GM23338 (cell line): Measurements from ENCODE around the gene DAPK1.

ENCODE experiments used
- CREB1 ChIP-seq: fragments of 250-450 bp; sonication (Bioruptor Pico); IDR thresholded peaks from 2 replicates; pipeline ENCODE4 v1.5.0; 2020; ENCODE audit warnings: low read depth, mild to moderate bottlenecking, moderate library complexity
- CTCF ChIP-seq, 2 experiments: fragments of 200-600 bp in 1 of 2; sonication (generic) in 1 of 2; conservative IDR thresholded peaks; 2 replicates each; pipeline versions ENCODE4 v1.5.1 to v1.6.1; 2016 to 2017; ENCODE audit warnings: antibody characterized with exemption in 2 of 2, low read depth in 2 of 2, mild to moderate bottlenecking in 2 of 2, moderate library complexity in 1 of 2
- EZH2 ChIP-seq: fragments of 200-600 bp; sonication (generic); IDR thresholded peaks from one replicate; pipeline ENCODE4 v1.8.0; 2017; ENCODE audit warnings: antibody characterized with exemption, mild to moderate bottlenecking, low read depth; ENCODE audit not compliant: unreplicated experiment
- EZH2phosphoT487 ChIP-seq: fragments of 200-600 bp; sonication (generic); IDR thresholded peaks from one replicate; pipeline ENCODE4 v1.8.1; 2018; ENCODE audit warnings: antibody characterized with exemption; ENCODE audit not compliant: unreplicated experiment
- JUNB ChIP-seq: IDR thresholded peaks from one replicate; pipeline ENCODE4 v1.6.1; 2016; ENCODE audit warnings: antibody characterized with exemption; ENCODE audit not compliant: unreplicated experiment
- POLR2AphosphoS5 ChIP-seq: IDR thresholded peaks from 2 replicates; pipeline ENCODE4 v1.6.1; 2016; ENCODE audit warnings: antibody characterized with exemption, low read depth
- REST ChIP-seq: IDR thresholded peaks from one replicate; pipeline ENCODE4 v1.6.1; 2018; ENCODE audit warnings: antibody characterized with exemption; ENCODE audit not compliant: unreplicated experiment
- ZNF114 ChIP-seq: fragments of 250-450 bp; sonication (Bioruptor Pico); IDR thresholded peaks from 2 replicates; pipeline ENCODE4 v1.5.0; 2020; ENCODE audit warnings: mild to moderate bottlenecking, moderate library complexity
- ZNF331 ChIP-seq: fragments of 250-450 bp; sonication (Bioruptor Pico); IDR thresholded peaks from 2 replicates; pipeline ENCODE4 v1.5.0; 2020; ENCODE audit warnings: low read depth, mild to moderate bottlenecking, moderate library complexity
- TF ChIP-seq, protein P1 (sequence below): fragments of 250-450 bp; sonication (Bioruptor Pico); IDR thresholded peaks from 2 replicates; pipeline ENCODE4 v1.5.0; 2020; ENCODE audit warnings: mild to moderate bottlenecking, moderate library complexity

- TF ChIP-seq CTCF (conservative IDR thresholded peaks at IDR 0.05; ENCODE audit: low read depth in 2 of 2), result no peak
- TF ChIP-seq REST, result no peak
- no peak for TF ChIP-seq JUNB
- TF ChIP-seq ZNF331 (CRISPR knock-in tag), result no peak
- TF ChIP-seq EZH2, result no peak
- TF ChIP-seq EZH2phosphoT487, result no peak
- TF ChIP-seq POLR2AphosphoS5, result no peak
- TF ChIP-seq, protein P1, sequence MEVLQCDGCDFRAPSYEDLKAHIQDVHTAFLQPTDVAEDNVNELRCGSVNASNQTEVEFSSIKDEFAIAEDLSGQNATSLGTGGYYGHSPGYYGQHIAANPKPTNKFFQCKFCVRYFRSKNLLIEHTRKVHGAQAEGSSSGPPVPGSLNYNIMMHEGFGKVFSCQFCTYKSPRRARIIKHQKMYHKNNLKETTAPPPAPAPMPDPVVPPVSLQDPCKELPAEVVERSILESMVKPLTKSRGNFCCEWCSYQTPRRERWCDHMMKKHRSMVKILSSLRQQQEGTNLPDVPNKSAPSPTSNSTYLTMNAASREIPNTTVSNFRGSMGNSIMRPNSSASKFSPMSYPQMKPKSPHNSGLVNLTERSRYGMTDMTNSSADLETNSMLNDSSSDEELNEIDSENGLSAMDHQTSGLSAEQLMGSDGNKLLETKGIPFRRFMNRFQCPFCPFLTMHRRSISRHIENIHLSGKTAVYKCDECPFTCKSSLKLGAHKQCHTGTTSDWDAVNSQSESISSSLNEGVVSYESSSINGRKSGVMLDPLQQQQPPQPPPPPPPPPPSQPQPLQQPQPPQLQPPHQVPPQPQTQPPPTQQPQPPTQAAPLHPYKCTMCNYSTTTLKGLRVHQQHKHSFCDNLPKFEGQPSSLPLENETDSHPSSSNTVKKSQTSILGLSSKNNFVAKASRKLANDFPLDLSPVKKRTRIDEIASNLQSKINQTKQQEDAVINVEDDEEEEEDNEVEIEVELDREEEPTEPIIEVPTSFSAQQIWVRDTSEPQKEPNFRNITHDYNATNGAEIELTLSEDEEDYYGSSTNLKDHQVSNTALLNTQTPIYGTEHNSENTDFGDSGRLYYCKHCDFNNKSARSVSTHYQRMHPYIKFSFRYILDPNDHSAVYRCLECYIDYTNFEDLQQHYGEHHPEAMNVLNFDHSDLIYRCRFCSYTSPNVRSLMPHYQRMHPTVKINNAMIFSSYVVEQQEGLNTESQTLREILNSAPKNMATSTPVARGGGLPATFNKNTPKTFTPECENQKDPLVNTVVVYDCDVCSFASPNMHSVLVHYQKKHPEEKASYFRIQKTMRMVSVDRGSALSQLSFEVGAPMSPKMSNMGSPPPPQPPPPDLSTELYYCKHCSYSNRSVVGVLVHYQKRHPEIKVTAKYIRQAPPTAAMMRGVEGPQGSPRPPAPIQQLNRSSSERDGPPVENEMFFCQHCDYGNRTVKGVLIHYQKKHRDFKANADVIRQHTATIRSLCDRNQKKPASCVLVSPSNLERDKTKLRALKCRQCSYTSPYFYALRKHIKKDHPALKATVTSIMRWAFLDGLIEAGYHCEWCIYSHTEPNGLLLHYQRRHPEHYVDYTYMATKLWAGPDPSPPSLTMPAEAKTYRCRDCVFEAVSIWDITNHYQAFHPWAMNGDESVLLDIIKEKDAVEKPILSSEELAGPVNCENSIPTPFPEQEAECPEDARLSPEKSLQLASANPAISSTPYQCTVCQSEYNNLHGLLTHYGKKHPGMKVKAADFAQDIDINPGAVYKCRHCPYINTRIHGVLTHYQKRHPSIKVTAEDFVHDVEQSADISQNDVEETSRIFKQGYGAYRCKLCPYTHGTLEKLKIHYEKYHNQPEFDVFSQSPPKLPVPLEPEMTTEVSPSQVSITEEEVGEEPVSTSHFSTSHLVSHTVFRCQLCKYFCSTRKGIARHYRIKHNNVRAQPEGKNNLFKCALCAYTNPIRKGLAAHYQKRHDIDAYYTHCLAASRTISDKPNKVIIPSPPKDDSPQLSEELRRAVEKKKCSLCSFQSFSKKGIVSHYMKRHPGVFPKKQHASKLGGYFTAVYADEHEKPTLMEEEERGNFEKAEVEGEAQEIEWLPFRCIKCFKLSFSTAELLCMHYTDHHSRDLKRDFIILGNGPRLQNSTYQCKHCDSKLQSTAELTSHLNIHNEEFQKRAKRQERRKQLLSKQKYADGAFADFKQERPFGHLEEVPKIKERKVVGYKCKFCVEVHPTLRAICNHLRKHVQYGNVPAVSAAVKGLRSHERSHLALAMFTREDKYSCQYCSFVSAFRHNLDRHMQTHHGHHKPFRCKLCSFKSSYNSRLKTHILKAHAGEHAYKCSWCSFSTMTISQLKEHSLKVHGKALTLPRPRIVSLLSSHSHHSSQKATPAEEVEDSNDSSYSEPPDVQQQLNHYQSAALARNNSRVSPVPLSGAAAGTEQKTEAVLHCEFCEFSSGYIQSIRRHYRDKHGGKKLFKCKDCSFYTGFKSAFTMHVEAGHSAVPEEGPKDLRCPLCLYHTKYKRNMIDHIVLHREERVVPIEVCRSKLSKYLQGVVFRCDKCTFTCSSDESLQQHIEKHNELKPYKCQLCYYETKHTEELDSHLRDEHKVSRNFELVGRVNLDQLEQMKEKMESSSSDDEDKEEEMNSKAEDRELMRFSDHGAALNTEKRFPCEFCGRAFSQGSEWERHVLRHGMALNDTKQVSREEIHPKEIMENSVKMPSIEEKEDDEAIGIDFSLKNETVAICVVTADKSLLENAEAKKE (CRISPR knock-in tag), result no peak
- TF ChIP-seq ZNF114, result no peak
- no peak for TF ChIP-seq CREB1
Measured at GRCh38 chr9:87556039-87556438, 58.4 kb downstream of the DAPK1 start.
